Stomach smooth muscle (tissue), 2 donors: ENCODE data around the gene SRP68.

Source experiments
- H3K27ac ChIP-seq: one replicate; pipeline ENCODE4 v1.7.0; 2013; ENCODE audit warnings: mild to moderate bottlenecking, low read length, inconsistent platforms
- H3K27me3 ChIP-seq, 2 donors: one replicate each; pipeline ENCODE4 v1.7.0; 2013; ENCODE audit warnings: low read length in 2 of 2; ENCODE audit not compliant: insufficient read depth in 2 of 2, control insufficient read depth in 1 of 2
- H3K36me3 ChIP-seq, 2 donors: one replicate each; pipeline ENCODE4 v1.7.0; 2013; ENCODE audit warnings: low read length in 2 of 2; ENCODE audit not compliant: control insufficient read depth in 2 of 2, insufficient read depth in 2 of 2
- H3K4me1 ChIP-seq: one replicate; pipeline ENCODE4 v1.7.0; 2013; ENCODE audit warnings: low read length; ENCODE audit not compliant: control insufficient read depth, insufficient read depth
- H3K4me3 ChIP-seq, 2 donors: one replicate each; pipeline ENCODE4 v1.7.0; 2013; ENCODE audit warnings: low read length in 2 of 2
- H3K9ac ChIP-seq, 2 donors: one replicate each; pipeline ENCODE4 v1.7.0; 2013; ENCODE audit warnings: low read length in 2 of 2, mild to moderate bottlenecking in 1 of 2
- H3K9me3 ChIP-seq, 2 donors: one replicate each; pipeline ENCODE4 v1.7.0; 2013; ENCODE audit warnings: low read length in 2 of 2; ENCODE audit not compliant: control insufficient read depth in 2 of 2
- donor health status: healthy.
- donor health status: Pancreatic carcinoma.

SRP68 gene

DNA sequence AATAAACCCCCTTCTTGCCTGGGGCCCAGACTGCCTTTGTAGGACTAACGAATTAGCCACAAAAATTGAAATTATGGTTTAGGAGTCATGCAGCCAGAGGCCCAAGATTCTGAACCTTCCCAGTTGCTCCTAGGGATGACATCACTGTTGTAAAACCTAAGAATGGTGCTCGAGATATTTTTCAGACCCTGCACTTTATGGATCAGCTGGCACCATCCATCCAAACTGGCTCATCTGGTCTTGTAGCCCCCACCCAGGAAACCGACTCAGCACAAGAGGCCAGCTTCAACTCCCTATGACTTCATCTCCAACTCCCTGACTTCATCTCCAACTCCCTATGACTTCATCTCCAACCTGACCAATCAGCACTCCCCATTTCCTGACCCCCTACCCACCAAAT is 34.3 kb downstream of the SRP68 start:
- H3K4me3 ChIP-seq, result no peak overlapping the region
- H3K4me1 ChIP-seq, result peaks cover 45% of the 10 kb centered on the region
- no peaks in the 10 kb centered on the region for H3K9me3 ChIP-seq
- H3K9ac ChIP-seq, result peak overlapping the region in 1 of 2 donors; percentile 64
- peaks cover 19 to 30% of the 10 kb centered on the region in 2 donors for H3K36me3 ChIP-seq
- peak overlapping the region; percentile 80 for H3K27ac ChIP-seq
- H3K27me3 ChIP-seq, result no peaks in the 10 kb centered on the region

DNA sequence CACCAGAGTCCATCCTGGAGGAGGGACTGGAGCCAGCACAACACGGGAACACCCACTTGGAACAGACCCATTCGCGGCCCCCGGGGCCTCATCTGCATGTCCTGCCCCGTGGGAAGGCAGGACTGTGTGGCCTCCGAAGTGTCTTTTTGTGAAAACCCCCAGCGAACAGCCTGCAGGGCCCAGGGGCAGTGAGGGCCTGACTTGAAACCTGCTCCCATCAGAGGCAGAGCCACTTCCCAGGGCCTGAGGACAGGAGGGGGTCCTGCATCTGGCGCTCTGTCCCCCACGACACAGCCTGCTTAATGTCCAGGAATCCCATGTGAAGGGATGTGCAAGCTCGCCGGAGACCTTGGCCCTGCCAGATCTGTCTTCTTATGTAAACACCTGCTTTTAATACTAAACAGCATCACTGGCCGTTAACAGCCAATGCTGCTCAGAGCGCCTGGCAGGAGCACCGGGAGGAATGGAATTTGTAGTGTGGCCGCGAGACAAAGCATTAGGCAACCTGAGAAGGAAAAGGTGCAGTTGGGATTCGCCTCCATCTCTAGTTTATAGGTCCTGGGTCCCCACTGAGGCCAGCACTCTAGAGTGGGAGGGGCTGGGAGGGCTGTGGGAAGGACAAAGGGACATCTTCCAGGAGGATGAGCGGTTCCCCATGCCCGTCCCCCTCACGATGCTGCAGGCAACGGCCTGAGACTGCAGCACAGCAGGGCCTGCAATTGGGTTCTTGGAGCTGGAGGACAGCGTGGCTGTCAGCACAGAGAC is 35.6 kb downstream of the SRP68 start:
- H3K9ac ChIP-seq, result peak overlapping the region in 1 of 2 donors; percentile 55
- no peaks in the 10 kb centered on the region for H3K9me3 ChIP-seq
- H3K27me3 ChIP-seq, result no peaks in the 10 kb centered on the region
- peaks cover 12 to 25% of the 10 kb centered on the region in 2 donors for H3K36me3 ChIP-seq
- peak overlapping the region; percentile 80 for H3K27ac ChIP-seq
- H3K4me3 ChIP-seq, result peak overlapping the region in 1 of 2 donors; percentile 15
- peaks cover 45% of the 10 kb centered on the region for H3K4me1 ChIP-seq

DNA sequence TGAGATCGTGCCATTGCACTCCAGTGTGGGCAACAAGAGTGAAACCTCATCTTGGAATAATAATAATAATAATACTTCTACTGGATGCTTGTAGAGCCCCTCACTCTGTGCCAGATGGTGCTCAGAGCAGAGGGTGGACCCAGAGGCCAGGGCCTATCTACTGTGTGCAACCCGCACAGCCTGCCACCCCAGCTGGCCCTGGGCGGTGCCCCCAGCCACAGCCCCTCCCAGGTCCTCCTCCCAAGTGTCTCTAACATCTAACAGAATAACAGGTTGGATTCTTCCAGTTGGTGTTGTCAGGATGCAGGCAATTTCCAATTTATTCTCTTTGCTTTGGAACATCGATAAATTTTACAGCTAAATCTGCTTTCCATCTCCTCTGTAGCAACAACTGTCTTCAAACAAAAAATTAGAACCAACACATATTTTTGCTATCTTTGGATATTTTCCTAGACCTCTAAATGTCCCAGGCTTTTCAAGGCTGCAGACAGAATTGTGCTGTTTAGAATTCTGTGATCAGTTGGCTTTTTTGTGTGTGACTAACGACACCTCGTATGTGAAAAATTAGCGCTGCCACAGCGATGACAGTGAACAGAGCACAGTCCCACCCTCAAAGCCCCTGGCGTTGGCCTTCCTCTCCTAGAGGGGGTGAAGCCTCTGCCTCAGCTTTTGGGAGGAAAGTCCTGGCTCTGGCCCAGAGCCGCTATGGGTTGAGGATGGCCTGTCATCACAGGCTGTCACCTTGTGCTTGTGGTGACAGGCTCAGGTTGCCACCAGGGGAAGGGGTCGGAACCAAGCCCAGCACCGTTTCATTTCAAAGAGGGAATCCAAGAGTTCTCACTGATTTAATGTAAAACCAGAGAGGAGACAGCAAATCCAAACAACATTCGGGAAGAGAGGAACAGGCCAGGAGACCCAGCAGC is 37.6 kb downstream of the SRP68 start:
- Histone ChIP-seq H3K9me3 (no peaks in the 10 kb centered on the region), H3K36me3 (peaks cover 0 to 5% of the 10 kb centered on the region in 2 donors), H3K27me3 (no peaks in the 10 kb centered on the region), H3K4me3 (no peak overlapping the region), H3K9ac (peak overlapping the region in 1 of 2 donors; percentile 49), H3K4me1 (peaks cover 45% of the 10 kb centered on the region), H3K27ac (peak overlapping the region; percentile 69)

DNA sequence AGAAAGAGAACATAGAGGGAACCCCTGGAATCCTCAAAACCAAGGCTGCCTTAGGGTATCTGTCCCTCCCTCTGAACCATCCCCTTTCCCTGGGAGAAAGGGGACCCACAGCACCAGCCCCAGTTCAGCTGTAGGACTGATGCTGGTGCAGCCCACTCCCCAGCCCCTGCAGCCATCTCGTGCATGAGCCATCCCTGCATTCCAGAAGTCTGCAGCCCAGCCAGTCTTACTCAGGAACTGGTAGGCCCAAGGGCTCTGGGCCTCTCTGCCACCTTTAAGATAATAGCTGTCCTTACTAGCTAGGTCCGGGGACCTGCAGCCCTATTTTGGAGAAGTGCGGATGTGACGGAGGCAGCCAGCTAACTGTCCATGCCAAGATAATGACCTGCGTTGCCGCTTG is 39.2 kb downstream of the SRP68 start:
- Histone ChIP-seq H3K27me3 (no peaks in the 10 kb centered on the region), H3K4me3 (no peak overlapping the region), H3K4me1 (peaks cover 35% of the 10 kb centered on the region), H3K27ac (peak overlapping the region; percentile 53), H3K36me3 (no peaks in the 10 kb centered on the region), H3K9ac (no peak overlapping the region), H3K9me3 (no peaks in the 10 kb centered on the region)

DNA sequence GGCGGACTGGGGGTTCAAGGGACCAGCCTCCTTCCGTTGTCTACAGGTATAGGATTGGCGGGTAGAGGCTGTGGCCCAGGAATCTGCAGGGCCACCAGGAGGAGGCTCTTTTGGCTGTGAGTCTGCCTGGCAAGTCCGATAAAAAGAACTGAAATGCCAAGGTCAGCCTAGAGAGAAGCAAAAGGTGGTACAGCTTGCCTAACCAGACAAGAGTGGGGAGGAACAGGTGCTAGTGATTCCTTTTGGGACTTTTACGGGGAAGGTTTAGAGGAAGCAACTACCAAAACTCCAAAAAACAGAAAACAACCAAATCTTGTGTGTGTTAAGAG is 39.6 kb downstream of the SRP68 start:
- H3K27me3 ChIP-seq, result no peaks in the 10 kb centered on the region
- no peak overlapping the region for H3K27ac ChIP-seq
- no peak overlapping the region for H3K4me3 ChIP-seq

DNA sequence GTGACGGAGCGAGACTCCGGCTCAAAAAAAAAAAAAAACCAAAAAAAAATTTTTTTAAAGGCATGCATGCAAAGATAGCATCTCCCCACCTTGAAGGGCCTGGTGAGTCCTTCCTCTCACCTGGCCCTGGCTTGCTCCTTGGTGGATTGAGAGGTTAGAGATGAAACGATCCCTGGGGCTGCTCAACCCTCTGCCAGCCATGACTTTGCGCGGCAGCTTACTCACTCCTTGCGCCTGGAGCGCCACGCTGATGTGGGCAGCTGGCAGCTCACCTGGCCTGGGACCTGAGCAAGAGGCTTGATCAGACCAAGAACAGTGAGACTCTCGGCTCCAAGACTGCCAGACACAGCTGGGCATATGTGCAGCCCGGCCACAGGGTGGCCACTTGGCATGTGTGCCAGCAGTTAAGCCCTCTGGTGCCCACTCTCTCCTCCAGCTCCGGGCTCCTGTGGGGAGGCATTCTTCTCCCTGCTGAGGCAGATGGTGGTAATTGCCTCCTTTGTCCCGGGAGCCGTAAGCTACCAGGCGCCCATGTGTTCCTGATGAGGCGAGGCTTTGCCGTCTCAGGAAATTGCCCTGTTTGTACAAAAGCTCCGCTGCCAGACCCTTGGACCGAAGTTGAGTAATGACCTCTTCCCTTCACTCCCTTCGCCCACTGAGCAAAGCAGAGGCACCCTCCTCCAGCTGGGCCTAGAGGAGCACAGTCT is 40.1 kb downstream of the SRP68 start:
- Histone ChIP-seq H3K27ac (no peak overlapping the region), H3K9ac (no peak overlapping the region), H3K36me3 (no peaks in the 10 kb centered on the region), H3K4me3 (no peak overlapping the region), H3K4me1 (peaks cover 27% of the 10 kb centered on the region), H3K27me3 (no peaks in the 10 kb centered on the region), H3K9me3 (no peaks in the 10 kb centered on the region)

More for the DNA sequence above, 39.6 kb downstream of the SRP68 start:
- no peaks in the 10 kb centered on the region for H3K9me3 ChIP-seq
- H3K36me3 ChIP-seq, result no peaks in the 10 kb centered on the region
- peaks cover 31% of the 10 kb centered on the region for H3K4me1 ChIP-seq
- no peak overlapping the region for H3K9ac ChIP-seq

DNA sequence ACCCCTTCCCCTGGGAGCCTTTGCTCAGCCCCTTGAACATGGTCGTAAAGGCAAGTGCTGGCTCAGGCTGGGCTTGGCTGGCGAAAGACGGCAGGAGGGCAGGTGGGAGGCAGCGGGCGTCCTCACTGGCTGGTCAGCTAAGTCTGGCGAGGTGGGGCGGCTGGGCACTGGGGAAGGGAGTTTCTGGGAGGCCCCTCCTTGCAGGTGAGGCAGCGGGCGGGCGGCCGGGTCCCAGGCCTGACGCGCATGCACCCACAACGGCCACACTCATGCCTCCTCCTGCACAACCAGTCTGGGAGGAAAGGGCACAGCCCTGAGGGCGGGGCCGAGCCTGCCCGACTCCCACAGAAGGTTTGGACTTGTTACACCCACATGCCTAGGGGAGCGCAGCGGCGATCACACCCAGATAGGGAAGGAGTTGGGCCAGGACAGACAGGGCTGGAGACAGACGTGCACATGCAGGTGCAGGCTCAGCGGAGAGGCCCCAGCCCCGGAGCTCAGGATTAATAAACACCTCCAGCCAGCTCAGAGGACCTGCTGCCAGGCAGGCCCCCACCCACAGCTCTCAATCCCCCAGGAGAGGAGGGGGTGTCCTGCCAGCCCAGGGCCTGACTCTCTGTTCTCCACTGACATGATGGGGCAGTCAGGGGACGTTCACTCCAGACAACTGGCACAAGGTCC is 45.0 kb downstream of the SRP68 start, which contains the start of gene EVPL:
TSS of gene EVPL (minus strand) at position 148 of the 681 bp plus-strand sequence. CDS start at position 40, 108 bp downstream.
- Histone ChIP-seq H3K27ac (no peak within 1 kb of the TSS), H3K9ac (no peak within 1 kb of the TSS), H3K27me3 (no peaks in the 10 kb centered on the region), H3K9me3 (no peaks in the 10 kb centered on the region), H3K36me3 (no peaks in the 10 kb centered on the region), H3K4me3 (no peak within 1 kb of the TSS), H3K4me1 (no peaks in the 10 kb centered on the region)

DNA sequence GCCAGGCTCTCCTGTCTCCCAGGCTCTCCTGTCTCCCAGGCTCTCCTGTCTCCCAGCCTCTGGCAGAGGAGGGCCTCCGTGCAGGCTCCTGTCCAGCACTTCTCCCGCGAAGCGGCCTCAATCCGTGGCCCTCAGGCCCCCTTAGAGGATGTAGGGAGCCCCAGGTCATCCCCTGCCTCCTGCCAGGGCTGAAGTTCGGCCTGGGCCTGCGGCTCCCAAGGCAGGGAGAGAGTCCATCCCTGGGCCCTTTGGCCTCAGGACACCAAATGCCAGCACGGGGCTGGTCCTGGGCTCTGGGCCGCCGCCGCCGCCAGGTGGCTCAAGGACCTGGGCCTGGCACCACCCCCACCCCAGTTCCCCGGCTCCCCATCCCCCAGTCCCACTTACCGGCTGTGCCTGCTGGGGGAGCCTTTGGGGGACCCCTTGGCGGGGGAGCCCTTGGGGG is 45.6 kb downstream of the SRP68 start:
- H3K36me3 ChIP-seq, result no peaks in the 10 kb centered on the region
- no peaks in the 10 kb centered on the region for H3K27me3 ChIP-seq
- no peaks in the 10 kb centered on the region for H3K4me1 ChIP-seq
- H3K4me3 ChIP-seq, result no peak overlapping the region
- no peak overlapping the region for H3K9ac ChIP-seq
- H3K27ac ChIP-seq, result no peak overlapping the region
- H3K9me3 ChIP-seq, result no peaks in the 10 kb centered on the region

DNA sequence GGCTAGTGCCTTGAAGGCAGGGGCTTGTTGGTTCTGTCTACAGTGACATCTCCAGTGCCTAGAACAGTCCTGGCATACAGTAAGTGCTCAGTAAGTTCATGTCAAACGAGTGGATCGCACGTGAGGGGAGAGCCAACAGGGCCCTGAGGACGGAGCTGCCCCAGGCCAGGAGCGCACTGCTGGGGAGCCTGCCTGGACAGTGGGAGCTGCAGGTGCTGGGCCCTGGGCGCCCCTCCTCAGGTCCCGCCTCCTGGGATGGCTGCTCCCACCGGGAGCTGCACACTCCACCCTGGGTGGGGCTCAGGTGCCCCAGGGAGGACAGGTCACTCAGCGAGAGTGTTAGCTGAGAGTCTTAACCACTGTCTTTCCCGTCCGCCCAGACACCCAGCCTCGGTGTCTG is 47.0 kb downstream of the SRP68 start:
- Histone ChIP-seq H3K27ac (no peak overlapping the region), H3K36me3 (no peaks in the 10 kb centered on the region), H3K9me3 (no peaks in the 10 kb centered on the region), H3K4me1 (no peaks in the 10 kb centered on the region), H3K9ac (no peak overlapping the region), H3K4me3 (no peak overlapping the region), H3K27me3 (no peaks in the 10 kb centered on the region)

DNA sequence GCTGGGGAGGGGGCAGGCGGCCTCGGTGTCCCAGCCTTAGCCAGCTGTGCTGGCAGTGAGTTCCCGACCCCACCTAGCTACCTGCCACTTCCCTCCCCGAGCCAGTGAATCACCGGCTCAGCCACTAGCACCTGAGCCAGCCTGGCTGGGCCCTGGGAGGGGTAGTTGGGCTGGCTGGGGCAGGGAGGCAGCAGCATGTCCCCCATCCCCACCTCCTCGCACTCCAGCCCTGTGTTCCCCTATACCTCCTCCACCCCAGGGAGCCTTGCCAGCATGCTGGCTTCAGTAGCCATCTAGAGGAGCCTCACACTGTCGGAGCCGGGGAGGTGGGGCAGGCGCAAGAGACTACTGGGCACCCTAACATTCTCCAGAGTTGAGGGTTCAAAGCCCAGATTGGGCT is 48.0 kb downstream of the SRP68 start:
- Histone ChIP-seq H3K9ac (no peak overlapping the region), H3K4me3 (no peak overlapping the region), H3K27me3 (no peaks in the 10 kb centered on the region), H3K4me1 (no peaks in the 10 kb centered on the region), H3K36me3 (no peaks in the 10 kb centered on the region), H3K27ac (no peak overlapping the region), H3K9me3 (no peaks in the 10 kb centered on the region)
